Left lung (tissue), 10 donors: ENCODE data around the gene MYCN. TPM values are rescaled to one million over a fixed set of nuclear protein-coding genes. Genes with fewer than 3 reads are reported as not detected.

Experiments
- ATAC-seq: fragments of 200-7000 bp; cut with Tn5 transposase; one replicate; pipeline ENCODE4 v1.9.1; 2020; ENCODE audit warnings: moderate library complexity
- DNase-seq, 4 donors: peaks; one replicate each; pipeline ENCODE4 v3.0.0-alpha.2; 2013 to 2020
- H3K27ac ChIP-seq, 2 donors: fragments of 200-600 bp; sonication (generic) in 1 of 2; one replicate each; pipeline versions ENCODE4 v1.5.0 to v1.8.0; 2020 to 2021
- H3K27me3 ChIP-seq, 2 donors: fragments of 200-600 bp; sonication (generic) in 1 of 2; one replicate each; pipeline versions ENCODE4 v1.5.0 to v1.8.0; 2020 to 2021
- H3K36me3 ChIP-seq, 2 donors: fragments of 200-600 bp; sonication (generic) in 1 of 2; one replicate each; pipeline versions ENCODE4 v1.5.0 to v1.8.0; 2020 to 2021
- H3K4me1 ChIP-seq, 2 donors: fragments of 200-600 bp; one replicate each; pipeline ENCODE4 v1.8.0; 2021
- H3K4me3 ChIP-seq, 2 donors: fragments of 200-600 bp; sonication (generic) in 1 of 2; one replicate each; pipeline versions ENCODE4 v1.5.0 to v1.8.0; 2020 to 2021; ENCODE audit warnings: mild to moderate bottlenecking in 1 of 2
- H3K9me3 ChIP-seq, 2 donors: fragments of 200-600 bp; sonication (generic) in 1 of 2; one replicate each; pipeline versions ENCODE4 v1.5.0 to v1.8.0; 2020 to 2021
- intact Hi-C, 2 donors: fragments of 100-400 bp; cut with DNase I; formaldehyde crosslinking; loops; one replicate each; pipeline versions ENCODE4 v1.11.2 to v1.14.2; 2022
- polyA plus RNA-seq, 6 donors: library from polyadenylated mRNA; unstranded; fragments of 120-200 nt; gene quantifications; one replicate each; pipeline ENCODE4 v1.2.1, GENCODE V29; 2013; ENCODE audit not compliant: insufficient read length in 6 of 6
- total RNA-seq, 2 donors: library from RNA; stranded (reverse); fragmentation: NEBNext Ultra II Directional; extraction: Animal tissue kit (Norgen Biotek cat#: 25700); gene quantifications; one replicate each; pipeline ENCODE4 v1.2.1, GENCODE V29; 2021
- TF ChIP-seq, protein P1 (sequence below), 2 donors: fragments of 200-600 bp; sonication (generic) in 1 of 2; IDR thresholded peaks; one replicate each; pipeline versions ENCODE4 v1.5.0 to v1.8.0; 2021; ENCODE audit warnings: antibody characterized with exemption in 2 of 2
- donor health status: DM: no; HTN: yes; CAD: no.
- donor health status: DM: no; HTN: no; CAD: no.

Gene MYCN
- total and polyA plus RNA-seq, 8 donors, result 0.60 to 22.2 (median 17.8) TPM

GRCh38 chr2:15937882-15938802 is 2.2 kb upstream of the MYCN start:
- peaks cover 23 to 37% of the 10 kb centered on the region in 2 donors for H3K4me1 ChIP-seq
- no peaks in the 10 kb centered on the region for H3K36me3 ChIP-seq
- H3K9me3 ChIP-seq, result no peaks in the 10 kb centered on the region
- TF ChIP-seq, protein P1, sequence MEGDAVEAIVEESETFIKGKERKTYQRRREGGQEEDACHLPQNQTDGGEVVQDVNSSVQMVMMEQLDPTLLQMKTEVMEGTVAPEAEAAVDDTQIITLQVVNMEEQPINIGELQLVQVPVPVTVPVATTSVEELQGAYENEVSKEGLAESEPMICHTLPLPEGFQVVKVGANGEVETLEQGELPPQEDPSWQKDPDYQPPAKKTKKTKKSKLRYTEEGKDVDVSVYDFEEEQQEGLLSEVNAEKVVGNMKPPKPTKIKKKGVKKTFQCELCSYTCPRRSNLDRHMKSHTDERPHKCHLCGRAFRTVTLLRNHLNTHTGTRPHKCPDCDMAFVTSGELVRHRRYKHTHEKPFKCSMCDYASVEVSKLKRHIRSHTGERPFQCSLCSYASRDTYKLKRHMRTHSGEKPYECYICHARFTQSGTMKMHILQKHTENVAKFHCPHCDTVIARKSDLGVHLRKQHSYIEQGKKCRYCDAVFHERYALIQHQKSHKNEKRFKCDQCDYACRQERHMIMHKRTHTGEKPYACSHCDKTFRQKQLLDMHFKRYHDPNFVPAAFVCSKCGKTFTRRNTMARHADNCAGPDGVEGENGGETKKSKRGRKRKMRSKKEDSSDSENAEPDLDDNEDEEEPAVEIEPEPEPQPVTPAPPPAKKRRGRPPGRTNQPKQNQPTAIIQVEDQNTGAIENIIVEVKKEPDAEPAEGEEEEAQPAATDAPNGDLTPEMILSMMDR (IDR thresholded peaks at IDR 0.05), result no peak
- H3K27ac ChIP-seq, result no peak overlapping the region
- H3K27me3 ChIP-seq, result peaks cover 35 to 58% of the 10 kb centered on the region in 2 donors
- ATAC-seq (no peak), DNase-seq (no peak)
- H3K4me3 ChIP-seq, result no peak overlapping the region
- intact Hi-C loops, result no loop called here

DNA sequence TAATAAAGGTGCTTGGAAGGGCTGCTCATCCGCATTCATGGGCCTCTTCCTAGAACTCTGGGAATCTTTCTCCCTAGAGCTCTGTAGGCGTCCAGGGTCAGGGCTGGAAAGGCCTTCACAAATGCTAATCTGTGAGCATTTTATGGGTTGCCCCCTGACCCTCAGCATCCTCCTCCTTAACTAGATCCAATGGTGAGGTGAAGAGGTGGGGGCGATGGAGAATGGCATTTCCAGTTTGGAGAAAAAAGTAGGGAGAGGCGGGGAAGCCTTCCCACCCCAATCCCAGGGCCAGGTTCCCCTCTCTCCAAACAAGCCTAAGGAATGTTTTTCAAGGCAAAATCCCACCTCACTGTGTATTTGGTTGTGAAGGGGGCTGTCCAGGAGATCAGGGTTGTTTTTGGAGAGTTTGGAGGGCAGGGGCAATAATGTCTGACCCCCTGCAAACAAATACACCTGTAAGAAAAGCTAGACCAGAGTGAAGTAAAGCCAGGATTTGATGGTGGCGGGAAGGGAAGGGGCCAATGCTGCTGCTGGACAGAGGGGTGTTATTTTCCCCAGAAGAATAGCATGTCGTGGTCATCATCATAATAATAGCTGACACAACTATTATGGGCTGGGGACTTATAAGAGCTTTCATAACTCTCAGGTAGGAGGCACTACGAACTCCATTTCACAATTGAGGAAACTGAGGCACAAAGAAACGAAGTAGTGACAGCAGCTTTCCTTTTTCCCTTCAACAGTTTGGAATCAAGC is 1.4 kb upstream of the MYCN start:
- ATAC-seq (no peak), DNase-seq (no peak)
- H3K27ac ChIP-seq, result no peak overlapping the region
- H3K36me3 ChIP-seq, result no peaks in the 10 kb centered on the region
- peak overlapping the region in 1 of 2 donors; percentile 33 for H3K4me3 ChIP-seq
- no peaks in the 10 kb centered on the region for H3K9me3 ChIP-seq
- peaks cover 35 to 67% of the 10 kb centered on the region in 2 donors for H3K27me3 ChIP-seq
- TF ChIP-seq, protein P1 (IDR thresholded peaks at IDR 0.05), result no peak
- intact Hi-C loops, result no loop called here
- H3K4me1 ChIP-seq, result peaks cover 23 to 44% of the 10 kb centered on the region in 2 donors

DNA sequence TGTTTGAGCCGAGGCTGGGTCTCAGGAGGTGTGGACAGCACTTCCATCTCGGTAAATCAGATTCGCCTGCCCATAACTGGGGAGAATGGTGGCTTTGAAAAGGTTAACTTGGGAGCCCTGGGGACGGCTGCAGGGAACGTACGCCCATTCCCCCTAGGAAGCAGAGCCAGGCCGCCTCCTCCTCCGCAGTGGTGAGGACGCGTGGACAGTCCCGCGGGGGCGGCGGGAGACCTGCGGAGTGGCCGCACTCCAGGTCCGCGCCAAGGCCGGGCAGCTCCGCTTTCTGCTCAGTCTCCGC is 845 bp upstream of the MYCN start:
- ATAC-seq, result peak; percentile 89
- H3K4me1 ChIP-seq, result peaks cover 23 to 50% of the 10 kb centered on the region in 2 donors
- TF ChIP-seq, protein P1 (IDR thresholded peaks at IDR 0.05), result peak in 1 of 2 donors; percentile 75
- intact Hi-C loops, result no loop called here
- peak overlapping the region; percentile 18 to 33 for H3K4me3 ChIP-seq
- no peak overlapping the region for H3K27ac ChIP-seq
- peaks cover 35 to 72% of the 10 kb centered on the region in 2 donors for H3K27me3 ChIP-seq
- no peaks in the 10 kb centered on the region for H3K36me3 ChIP-seq
- DNase-seq, result peak in 2 of 4 donors; percentile 59 to 88
- no peaks in the 10 kb centered on the region for H3K9me3 ChIP-seq

- no peak overlapping the region for H3K27ac ChIP-seq
- no peaks in the 10 kb centered on the region for H3K9me3 ChIP-seq
- peak in 2 of 4 donors; percentile 24 to 79 for DNase-seq
Measured at GRCh38 chr2:15940661-15941480, 521 bp downstream of the MYCN start.

More at GRCh38 chr2:15940661-15941480, 521 bp downstream of the MYCN start:
- intact Hi-C loops, result loop anchor here in 1 of 2 donors (10.0 kb wide), 2 partner anchors 344 to 664 kb away; no protein-coding TSS in a partner anchor
- Histone ChIP-seq H3K4me3 (peak overlapping the region; percentile 31 to 33), H3K36me3 (no peaks in the 10 kb centered on the region), H3K4me1 (peaks cover 23 to 50% of the 10 kb centered on the region in 2 donors), H3K27me3 (peaks cover 35 to 75% of the 10 kb centered on the region in 2 donors)
- ATAC-seq, result peak; percentile 30
- TF ChIP-seq, protein P1 (IDR thresholded peaks at IDR 0.05), result no peak
